T-helper 9 cell (primary cell): ENCODE results near the gene CDKAL1.

Source experiments
- DNase-seq: peaks from one replicate; pipeline ENCODE4 v3.0.0-alpha.2; 2020

CDKAL1 gene

DNA sequence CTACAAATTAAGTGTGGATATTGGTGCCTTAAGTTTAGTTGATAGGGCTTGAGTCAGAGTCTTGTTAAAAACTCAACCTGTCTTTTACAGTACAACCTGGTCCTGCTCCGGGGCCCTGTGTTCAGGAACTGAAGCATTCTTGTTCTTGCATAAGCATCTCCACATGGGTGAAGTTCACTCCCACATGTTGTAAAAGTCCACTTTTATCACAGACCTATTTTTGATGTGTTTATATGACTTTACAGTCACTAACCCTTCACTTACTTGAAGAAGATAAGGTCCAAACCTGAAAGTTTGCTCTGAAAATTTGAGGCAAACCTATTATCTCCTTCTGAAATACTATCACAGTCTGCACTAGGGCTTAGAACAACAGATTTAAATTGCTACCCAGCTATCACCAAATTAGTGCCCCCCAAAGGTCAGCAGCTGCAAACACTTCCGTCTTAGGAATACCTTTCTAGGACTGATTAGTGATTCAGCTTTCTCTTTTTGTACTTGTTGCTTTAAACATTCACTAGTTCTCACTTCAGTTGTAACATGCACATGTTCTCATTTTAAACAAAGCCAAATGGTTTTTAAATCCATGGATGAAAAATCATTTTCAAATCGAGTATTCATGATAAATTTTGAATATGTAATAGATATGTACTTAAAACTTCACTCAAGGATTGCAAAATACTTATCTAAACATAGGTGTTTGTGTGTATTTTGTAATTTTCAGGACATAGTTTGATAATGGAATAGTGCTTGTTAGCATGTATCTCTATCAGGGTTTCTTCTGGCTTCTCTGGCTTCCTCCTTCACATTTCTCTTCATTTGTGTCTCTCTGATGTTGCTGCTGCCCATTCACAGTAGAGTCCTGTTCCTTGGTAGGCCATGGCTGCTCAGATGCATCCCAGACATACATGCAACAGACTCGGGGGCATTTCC is 589.5 kb downstream of the CDKAL1 start:
- DNase-seq = no peak

DNA sequence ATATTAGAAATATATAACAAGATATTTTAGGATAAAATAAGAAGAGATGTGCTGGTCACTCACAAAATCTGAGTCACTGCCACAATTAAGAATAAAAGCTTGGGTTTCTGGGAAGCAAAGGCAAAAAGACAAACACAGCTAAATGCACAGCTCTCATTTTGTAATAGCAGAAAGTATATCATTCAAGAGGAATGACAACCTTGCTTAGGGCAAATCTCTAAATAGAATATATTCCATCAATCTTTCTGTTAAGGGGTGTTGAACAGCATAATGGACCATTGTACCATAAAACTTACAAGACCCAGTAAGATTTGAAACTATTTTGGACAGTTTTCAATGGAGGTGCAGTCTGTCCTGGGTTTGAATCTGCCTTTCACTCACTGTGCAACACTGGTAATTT is 594.3 kb downstream of the CDKAL1 start:
- no peak for DNase-seq

DNA sequence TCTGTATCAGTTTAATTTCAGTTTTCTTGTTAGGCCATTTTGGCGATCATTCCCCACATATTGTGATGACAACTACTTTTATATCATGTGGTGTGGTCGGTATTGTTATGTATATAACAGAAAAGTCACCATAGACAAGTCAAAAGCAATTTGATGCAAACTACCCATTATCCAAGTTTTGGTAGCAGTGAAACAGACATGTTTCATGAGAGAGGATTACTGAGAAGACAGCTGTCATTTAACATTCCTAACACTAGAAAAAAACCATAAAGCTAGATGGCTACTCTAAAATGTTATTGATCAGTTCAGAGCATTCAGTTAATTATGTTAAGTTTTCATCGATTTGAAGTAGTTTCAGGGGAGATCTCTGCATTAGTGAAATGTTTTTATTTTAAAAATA is 597.1 kb downstream of the CDKAL1 start:
- no peak for DNase-seq

DNA sequence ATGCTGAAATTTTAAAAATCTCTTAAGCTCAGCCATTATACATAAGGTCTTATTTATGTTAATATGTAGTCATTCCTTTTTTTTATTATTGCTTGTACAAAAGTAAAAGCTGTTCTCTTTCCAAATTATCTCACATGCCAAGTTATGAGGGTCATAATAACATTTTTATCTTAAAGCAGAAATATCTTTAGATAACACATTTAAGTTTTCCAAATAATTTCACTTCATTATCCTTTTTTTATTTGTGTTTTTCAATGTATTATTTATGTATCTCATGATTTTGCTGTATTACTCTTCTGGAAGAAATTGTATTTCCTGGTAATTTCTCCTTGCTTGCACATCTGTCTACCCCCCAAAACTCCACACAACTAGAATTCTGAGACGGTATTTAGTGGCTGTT is 598.2 kb downstream of the CDKAL1 start:
- DNase-seq = no peak

DNA sequence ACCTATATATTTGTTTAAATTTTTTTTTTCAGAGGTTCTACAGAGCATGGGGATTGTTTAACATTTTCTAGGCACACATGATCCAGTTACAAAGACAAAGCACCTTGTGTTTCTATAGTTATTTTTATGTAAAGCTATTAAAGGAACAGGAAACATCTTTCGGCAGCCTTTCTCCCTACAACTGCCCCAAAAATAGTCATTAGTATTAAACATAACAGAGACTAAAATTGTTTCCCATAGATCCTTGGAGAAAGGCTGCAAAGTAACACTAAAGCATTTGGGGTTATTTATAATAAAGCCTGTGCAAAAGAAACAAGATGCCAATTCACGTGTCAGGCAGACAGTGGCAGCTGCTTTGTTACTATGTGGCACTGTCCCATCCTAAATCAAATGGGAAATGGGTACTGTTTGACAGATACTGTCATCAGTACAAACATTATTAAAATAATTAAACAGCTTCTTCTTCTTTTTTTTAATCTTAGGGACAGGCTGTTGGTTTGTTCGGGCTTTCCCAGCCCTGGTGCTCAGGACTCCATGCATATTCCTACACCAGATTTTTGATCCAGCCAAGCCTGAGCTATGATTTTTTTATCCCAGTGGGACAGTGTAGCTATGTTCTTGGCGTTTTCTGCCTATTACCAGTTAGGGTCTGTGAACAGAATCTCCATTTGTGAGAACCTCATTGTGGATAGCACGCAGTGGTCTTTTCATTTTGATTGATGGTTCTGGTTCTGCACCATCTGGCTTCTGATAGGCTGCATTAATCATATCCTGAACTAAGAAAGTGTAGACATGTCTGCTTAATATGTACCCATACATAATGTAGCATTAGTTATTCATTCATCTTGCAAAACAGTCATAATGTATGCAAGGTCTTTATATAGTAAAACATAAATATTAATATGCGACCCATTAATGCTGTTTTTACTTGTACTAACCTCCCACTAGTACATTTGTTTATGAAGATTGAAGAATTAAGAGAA is 598.9 kb downstream of the CDKAL1 start:
- DNase-seq = no peak

DNA sequence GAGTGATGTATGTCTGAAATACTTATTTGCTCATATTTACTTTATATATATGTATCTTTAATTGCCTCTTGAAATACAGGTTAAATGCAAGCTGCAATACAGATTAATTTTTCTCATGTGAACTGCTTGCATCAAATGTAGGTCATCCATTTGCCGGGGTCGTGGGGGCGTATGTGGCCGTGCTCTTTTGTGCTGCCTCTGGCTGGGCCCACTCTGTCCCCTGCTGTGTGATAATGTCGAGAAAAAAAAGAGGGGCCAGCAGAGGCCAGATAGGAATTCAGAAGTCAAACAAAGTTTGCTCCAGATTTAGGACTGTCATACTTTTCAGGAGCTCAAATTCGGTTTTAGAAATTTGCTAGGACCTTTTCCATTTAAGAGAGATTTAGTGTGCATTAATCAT is 599.6 kb downstream of the CDKAL1 start:
- DNase-seq = no peak

DNA sequence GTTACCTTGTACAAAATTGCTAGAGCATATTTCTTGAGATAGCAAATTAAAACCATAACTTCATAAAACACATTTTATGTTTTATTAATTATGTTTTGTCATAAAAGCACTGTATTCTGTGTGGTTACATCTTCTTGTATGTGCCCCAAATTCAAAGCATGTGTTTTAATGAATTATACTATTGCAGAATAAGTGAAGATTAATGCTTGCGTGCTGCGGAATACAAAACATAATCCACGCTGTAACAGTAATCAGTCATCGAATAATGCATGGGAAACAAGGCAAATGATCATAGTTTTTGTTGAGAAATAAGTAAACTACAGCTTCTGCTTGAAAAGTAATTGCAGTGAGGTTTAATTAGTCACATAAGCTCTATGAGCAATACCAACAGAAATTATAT is 600.1 kb downstream of the CDKAL1 start:
- DNase-seq = no peak

DNA sequence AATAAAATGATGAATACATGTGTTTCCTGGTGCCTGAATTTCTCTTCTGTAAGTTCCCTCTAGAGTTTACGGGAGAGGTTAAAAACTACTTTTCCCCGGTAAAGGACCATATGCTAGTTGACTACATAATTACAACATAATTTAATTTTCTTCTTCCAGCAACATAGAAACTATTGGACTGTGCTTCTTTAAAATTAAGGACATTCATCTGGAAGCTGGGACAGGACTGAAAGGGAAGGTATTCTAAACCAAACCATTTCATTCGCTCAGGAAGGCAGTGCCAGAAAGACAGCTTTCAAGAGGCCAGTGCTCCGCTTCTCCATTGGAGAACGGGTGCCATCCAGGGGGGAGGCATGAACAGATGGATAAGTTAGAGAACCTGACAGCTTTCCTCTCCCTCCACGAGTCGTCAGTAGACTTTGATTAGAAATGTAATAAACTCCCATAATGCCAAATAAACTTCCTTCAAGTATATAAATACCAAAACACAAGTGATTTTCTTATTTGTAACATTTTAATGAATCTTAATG is 601.3 kb downstream of the CDKAL1 start:
- DNase-seq = no peak

DNA sequence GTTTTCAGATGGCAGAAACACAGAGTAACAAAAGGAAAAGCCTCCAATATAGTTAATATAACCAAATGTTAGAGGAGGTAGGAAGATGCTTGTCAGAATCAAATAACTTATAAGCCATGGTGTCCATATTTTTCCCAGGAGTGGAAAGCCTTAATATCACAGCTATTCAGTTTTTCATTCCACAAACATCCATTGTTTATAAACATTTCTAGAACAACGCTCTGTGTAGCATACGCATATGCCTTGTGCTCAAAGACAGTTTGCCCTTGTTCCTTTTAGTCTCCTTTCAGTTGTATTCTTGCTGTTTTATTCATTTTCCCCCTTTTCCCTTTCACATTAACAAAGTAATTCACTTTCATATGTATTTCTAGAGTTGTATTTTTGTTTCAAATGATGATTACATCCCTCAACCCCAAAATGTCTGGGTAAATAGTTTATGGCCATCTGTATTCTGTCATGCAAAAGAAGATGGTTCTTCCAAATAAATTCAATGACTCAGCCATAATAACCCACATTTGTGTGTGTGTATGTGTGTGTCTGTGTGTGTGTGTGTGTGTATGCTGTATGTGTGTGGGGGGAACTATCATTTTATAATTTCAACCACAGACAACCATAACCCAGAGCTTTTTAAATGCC is 603.6 kb downstream of the CDKAL1 start:
- DNase-seq = no peak

DNA sequence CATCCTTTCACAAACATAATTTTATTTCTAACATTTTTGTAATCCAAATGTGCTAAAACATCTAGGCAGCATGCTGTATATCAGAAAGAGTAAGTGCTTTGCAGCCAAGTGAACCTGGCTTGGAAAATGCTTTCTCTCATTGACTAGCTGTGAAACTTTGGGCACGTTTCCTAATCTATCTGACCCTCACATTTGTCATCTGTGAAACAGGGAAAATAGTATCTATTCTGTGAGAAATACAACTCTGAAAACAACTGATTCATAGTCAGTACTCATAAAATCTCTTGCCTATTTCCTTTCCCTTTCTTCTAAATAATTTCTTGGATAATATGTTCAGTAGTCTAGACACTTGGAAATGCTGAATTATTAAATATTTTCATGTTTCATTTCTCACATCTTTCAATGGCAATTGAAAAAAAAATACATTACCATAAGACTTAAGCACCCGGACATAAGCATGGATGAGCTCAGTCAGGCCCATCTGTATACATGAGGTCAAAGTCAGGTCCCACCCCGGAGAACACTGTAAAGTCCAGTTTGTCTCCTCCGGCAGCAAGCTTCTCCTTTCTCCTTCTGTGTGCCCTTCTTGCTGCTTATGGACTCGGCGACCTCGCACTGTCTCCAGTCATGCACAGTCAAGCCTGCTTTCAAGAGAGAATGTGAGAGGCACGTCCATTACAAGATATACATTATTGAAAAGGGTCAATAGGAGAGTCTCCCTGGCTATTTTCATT is 604.2 kb downstream of the CDKAL1 start:
- DNase-seq = no peak

DNA sequence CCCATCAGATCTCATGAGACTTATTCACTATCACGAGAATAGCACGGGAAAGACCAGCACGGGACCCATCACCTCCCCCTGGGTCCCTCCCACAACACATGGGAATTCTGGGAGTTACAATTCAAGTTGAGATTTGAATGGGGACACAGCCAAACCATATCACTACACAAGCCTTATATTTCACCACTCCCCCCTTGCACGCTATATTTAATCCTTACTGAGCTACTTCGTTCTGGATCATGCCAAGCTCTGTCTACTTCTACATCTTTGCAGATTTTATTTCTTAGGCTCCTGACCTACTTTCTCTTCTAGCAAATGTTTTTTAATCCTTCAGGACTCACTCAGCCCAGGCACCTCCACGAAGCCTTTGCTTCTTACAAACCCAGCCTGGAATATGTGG is 606.7 kb downstream of the CDKAL1 start:
- no peak for DNase-seq

DNA sequence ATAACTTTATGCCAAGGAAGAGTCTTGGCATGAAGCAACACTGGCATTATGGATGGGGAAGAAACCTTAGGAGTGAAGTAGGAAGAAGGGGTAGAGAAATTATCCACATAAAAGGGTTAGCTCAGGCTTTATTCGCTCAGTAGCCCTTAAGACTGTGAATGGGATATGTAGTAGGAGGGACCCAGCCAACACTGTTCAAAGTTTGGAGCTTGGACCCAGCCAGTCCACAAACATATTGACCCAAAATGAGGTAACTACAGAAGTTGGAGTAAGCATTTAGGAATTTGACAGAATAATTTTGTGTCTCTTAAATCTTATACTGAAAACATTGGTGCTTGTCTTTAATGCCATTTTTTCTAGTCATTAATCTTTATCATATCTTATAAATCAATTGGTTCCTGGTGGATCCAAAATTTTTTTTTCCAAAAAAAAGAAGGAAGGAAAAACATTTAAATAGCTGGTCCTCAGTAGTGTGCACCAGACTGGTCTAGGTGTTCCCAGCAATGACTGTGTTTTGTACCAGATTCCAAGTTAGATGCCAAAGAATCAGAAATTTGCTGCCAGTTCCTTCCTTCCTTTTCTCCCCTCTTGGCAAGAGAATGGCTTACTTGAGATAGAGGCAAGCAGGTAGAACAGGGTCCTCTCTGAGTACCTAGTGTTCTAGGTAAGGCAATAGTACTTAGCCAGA is 607.5 kb downstream of the CDKAL1 start:
- no peak for DNase-seq

DNA sequence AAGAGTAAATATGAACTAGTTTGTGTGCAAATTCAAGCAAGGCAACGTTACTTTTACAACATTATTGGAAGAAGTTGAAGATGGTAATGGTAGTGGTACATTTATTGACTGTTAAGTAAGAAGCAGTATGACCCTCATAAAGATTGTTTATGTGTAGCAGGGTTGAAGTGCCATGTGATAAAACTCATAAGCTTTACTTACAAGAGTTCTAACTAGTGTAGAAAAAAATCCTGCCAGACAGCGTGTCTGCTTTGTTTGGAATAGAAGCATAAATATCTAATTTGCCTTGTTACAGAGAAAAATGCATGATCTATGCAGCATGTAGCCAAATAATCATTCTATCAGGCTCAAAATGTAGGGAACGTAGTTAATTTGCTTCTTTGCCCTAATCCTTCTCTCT is 608.5 kb downstream of the CDKAL1 start:
- no peak for DNase-seq

DNA sequence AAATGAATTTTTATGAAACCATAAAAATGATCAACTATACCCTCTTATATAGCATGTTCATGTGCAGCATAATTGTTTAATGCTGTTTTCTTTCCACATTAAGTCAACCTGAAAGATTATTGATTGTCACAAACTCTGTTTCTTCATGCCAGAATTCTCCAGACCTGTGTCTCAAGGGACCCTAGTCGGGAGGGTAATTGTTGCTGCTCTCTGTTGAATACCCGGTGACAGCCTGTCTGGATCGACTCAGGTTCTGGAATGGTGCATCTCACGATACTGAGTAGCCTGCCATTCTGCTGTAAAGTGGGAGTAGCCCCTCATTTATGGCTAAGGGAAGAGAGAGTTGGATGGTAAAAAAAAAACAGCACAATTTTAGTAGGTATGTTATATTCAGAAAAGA is 609.4 kb downstream of the CDKAL1 start:
- no peak for DNase-seq

DNA sequence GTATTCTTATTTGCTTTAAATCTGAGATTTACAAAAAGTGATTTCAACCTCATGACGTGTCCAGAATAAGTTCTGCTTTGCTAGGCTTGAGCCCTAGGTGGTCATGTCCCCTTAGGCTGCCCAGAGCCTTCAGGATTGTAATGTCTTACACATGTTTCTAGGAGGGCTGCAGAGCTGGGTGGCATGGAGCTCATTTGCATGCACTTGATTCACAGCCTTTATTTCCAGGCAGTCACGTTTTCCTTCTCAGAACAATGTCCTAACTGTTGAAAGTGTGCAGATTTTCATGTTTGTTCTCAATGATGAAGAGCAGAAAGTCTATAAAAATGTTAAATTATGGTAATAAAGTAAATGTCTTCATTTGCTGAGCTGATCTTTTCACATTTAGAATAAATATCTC is 610.7 kb downstream of the CDKAL1 start:
- DNase-seq = no peak

DNA sequence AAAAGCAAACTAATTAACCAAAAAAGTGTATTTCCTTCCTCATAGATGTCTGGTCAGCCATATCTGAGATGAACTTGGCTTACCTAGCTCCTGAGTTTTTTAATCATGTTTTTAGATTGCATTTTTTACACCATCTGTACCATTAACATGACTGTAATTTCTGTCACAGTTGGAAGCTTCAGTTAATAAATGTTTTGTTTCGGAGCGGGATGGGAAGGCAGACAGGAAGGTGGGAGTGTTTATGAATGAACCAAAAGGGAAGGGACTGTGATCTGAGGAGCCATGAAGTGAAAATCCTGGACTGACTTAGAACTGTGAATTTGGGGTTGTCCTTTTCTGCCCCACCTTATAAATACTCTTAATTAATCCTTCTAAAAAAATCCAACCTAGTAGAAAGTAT is 613.7 kb downstream of the CDKAL1 start:
- DNase-seq = no peak

DNA sequence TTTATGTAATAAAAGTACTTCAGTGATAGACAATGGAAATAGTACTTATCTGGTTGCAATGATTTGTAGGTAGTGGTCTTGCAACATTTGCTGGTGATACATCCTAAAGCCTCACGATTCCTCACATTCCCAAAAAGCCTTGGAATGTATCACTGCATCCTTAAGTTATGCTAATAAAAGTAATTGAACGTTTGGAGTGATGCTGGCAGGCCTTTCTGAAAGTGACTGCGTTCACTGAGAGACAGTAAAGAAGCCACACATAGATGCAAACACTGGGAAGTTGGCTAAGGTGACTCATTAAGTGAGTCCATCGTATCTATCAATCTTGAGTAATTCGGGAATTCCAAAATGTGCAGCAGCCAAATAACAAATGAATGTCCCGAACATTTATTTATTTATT is 615.2 kb downstream of the CDKAL1 start:
- no peak for DNase-seq

DNA sequence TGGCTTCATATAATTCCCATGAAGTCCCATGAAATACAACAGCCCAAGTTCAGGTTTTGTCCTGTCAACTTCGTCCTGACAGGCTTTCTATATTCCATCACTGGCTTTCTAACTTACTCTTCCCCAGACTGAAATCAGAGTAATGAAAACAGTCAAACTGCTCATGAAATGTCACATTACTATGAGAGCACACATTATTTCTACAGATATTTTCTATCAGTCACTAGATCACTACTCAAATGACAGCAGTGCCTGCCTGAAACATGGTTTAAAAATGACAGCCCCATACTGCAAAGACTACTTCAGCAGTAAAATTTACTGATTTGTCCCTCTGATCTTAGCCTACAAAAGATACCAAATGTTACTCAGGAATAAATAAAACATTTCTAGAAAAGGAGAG is 616.4 kb downstream of the CDKAL1 start:
- no peak for DNase-seq

DNA sequence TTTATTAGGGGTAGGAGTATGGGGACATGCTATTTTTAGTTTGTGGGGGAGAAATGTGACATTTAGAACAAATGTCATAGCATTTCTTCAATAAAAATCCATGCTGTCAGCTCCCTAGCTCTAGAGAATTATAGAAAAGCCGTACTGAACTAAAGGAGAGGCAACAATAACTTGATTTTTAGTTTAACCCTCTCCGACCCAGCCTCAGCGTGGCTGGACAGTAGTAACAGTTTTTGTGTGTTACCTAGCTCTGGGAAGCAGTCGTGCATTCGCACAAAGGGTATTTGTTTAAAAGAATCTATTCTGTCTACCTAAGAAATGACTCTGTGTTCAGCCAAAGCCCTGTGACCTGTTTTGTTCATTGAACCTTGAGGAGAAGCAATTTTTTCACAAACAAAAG is 616.9 kb downstream of the CDKAL1 start:
- DNase-seq = no peak

DNA sequence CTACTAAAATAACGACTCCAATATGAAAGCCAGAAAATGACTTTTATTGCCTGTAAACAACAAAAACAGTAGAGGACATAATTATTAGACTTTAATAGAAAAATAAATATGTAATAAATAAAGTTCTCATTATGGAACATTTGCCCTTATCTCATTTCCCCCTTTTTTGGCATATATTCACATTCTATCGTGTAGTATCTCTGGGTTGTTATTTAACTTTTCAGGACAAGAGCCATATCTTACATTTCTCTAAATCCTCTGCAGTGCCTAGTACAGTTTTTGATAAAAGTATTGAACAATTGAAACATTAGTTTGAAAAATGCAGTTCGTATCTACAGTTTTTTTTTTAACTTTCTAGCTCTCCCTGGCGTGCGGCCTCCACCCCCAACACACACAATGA is 617.3 kb downstream of the CDKAL1 start:
- DNase-seq = no peak

DNA sequence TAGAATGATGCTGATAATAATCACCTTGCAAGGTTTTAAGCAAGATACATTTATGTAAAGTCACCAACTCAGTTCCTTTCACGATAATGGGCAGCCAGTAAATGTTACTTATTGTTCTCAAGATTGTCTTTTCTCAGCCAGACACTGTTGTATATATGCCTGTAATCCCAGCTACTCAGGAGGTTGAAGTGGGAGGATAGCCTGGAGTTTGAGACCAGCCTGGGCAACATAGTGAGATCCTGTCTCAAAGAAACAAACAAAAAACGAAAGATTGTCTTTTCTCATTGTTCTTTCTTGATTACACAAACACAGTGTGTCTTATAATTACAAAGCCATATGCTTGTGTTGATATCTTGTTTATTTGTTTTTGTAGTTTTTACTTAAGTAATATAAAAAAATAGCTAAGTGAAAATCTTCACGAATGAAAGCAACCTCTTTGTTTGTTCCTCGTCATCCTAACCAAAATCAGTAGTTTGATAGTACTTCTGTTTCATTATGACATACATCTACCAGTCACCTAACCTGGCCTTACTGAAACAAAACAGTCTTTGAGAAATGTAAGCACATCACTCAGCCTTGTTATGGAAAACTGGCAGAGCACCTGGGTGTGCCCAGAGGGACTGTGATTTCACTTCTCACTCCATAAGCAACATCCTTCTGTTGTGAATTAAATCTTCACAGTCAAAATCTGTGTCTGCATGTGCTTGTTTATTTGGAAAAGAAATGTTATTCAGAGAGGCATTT is 623.1 kb downstream of the CDKAL1 start:
- no peak for DNase-seq
